GM18520 (cell line): ENCODE measurements around the gene SQSTM1.

Experiments
- ATAC-seq: cut with Tn5 transposase; IDR thresholded peaks from one replicate; pipeline ENCODE4 v1.9.1; 2021; ENCODE audit not compliant: unreplicated experiment

The SQSTM1 gene

DNA sequence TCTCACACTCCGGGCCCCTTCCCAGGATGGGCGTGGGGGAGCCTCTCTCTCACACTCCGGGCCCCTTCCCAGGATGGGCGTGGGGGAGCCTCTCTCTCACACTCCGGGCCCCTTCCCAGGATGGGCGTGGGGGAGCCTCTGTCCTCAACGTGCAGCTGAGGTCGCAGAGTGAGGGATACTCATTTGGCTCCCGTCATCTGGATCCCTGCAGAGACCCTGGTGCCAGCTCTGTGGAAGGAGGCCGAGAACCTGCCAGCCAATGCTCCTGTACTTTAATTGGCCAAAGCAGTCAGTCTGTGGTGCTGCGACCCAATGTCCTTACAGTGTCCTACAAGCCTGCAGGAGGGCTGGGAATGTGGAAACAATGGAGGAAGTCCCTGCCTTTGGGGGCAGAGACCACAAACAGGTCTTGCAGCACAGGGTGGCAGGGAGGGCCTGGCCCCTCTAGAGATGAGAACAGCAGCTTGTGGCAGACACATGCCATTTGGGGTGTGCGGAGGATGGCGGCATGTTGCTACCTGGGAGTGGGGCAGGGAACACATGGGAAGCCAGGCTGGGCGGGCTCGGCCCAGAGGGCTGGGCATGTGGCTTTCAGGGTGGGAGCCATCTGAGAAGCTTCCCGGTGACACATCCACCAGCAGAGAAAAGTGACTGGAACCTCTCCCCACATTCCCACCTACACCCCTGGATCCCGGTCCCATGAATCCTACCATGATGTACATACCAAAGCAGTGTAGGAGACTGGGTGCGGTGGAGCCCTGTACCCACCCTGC, 51.5 kb downstream of the SQSTM1 start:
- ATAC-seq: no peak

DNA sequence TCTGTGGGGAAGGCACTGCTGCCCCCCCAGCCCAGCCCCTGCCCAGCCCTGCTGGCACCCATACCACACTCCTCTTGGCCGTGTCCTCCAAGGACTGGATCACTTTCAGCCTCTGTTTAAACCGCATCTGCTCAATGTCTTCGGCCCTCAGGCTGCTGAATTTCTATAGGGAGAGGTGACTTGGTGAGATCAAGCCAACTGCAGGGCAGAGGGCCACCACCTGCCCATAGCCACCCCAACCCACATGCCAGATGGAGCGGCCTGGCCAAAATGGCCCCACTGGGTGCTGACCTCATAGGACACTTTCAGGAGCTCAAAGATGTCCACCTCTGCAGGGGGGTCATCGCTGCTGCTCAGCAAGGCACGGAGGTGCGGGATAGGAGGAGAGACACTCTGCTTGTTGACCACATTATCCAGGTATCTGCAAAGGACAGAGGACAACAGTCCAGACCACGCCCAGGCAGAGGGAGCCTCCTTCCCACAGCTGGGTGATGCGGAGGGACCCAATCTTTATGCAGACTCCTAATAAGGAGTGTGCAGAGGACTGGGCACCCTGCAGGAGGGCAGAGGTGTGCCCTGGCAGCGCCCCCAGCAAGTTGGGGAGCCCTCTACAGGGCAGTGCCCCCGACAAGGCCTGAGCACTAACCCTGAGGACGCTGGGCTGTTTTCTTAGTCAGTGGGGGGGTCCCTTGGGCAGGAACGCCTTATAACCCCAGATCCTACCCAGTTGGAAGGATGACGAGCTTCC, 52.3 kb downstream of the SQSTM1 start:
- ATAC-seq: no peak

DNA sequence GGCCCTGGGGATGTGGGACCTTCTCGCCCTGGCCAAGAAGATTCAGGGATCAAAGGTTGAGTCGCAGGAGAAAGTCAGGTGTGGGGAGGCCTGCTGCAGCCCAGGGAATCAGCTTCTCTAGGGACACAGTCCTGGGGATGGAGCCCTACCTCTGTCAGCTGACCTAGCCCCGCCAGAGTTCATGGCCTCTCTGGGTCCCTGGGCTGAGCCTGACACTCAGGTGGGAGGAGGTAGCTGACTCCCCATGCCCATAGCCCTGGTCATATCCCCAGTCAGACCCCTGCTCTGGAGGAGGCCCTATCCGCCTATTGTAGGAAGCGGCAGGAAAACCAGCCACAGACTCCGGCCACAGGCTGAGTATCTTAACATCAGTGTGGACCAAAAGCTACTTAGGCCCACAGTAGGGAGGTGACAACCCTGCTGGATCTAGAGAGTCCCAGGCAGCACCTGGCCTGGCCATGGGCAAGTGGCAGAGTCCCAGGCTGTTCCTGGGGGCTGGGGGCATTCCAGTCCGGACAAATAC, 52.9 kb downstream of the SQSTM1 start:
- ATAC-seq: no peak

DNA sequence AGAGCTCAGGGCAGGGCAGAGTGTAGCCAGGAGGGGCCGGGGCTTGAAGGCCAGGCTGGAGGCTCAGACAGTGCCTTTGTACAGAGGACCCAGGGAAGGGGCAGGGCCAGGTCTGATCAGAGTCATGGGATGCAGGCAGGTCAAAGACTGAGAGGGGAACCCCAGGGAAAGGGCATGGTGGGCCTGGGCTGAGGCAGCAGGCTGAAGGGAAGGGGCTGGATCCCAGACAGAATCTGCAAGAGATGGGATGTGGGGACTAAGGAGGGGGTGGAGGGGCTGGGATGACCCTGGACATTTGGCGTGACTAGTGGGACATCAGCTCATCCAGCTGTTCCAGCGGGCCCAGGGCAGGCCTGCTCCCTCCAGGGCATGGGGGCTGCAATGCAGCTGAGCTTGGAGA, 53.4 kb downstream of the SQSTM1 start:
- no peak for ATAC-seq

DNA sequence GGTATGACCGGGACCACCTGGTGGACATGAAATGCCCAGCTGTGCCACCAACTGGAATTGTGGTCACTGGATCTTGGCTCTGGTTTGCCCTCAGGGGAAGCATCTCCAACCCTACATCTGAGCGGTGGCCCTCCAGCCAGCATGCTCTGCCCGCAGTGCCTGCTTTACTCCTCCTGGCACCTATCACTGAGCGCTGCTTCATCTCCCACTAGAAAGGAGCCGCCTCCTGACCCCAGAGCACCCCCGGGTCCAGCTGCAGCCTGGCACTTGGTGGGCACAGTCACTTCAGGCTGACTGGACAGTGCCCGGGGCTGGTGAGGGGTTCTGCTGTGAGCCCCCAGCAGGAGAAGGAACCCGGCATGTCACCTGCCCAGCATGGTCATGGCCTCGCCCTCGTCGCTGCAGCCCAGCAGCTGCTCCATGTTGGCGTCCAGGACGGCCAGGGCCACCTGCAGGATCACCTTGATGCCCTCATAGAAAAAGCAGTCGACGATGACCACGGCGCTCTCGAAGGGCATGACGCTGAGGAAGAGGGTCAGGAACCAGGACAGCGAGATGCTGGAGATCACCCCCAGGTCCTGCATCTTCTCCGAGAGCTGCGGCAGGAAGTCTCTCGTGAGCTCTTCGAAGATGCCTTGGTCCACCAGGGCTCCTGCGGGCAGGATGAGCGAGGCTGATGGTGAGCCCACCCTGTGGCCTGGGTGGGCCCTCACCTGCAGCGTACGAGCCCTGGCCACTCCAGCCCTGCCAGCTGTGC, 54.0 kb downstream of the SQSTM1 start:
- ATAC-seq: no peak

DNA sequence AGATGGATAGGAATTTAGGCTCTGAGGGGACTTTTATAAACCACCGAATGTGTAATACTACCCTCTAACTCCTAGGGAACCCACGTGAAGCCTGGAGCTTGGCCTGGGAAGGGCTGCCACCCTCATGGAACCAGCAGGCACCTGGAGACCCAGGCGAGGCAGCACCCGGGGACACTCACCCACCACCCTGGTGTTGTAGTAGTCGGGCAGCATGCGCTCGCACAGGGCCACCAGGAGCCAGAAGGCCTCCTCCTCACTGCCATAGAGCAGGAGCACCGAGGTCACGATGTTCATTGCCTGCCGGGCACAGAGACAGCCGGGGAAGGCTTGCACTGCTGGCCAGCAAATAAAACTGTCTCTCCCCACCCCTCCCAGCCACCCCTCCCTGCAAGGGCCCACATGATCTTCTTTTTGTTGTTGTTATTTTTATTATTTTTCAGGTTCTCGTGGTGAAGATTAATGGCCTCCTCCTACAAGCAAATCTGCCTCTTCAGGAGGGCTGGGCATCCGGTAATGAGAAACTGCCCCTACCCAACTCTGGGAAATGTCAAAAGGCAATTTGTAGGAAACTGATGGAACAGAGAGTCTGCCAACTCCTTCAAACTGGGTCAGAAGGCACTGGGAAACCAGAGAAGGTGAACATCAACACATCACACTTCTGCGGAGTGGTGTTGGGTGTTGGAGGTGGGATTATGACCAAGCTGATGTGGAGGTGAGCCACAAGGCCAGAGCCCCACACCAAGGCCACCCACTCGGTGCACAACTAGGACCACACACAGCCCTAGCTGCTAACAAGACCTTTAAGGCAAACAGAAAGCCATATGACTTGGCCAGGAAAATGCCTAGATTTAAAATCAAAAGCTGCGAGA, 55.3 kb downstream of the SQSTM1 start:
- ATAC-seq: no peak

DNA sequence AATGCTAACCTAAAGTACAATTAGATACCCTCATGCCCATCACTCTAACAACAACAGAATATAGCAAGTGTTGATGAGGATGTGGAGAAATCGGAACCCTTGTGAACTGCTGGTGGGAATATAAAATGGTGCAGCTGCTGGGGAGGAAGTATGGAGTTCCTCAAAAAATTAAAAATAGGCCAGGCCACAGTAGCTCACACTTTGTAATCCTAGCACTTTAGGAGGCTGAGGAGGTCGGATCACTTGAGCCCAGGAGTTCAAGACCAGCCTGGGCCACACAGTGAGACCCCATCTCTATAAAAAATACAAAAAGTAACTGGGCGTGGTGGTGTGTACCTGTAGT, 55.9 kb downstream of the SQSTM1 start:
- ATAC-seq: no peak

DNA sequence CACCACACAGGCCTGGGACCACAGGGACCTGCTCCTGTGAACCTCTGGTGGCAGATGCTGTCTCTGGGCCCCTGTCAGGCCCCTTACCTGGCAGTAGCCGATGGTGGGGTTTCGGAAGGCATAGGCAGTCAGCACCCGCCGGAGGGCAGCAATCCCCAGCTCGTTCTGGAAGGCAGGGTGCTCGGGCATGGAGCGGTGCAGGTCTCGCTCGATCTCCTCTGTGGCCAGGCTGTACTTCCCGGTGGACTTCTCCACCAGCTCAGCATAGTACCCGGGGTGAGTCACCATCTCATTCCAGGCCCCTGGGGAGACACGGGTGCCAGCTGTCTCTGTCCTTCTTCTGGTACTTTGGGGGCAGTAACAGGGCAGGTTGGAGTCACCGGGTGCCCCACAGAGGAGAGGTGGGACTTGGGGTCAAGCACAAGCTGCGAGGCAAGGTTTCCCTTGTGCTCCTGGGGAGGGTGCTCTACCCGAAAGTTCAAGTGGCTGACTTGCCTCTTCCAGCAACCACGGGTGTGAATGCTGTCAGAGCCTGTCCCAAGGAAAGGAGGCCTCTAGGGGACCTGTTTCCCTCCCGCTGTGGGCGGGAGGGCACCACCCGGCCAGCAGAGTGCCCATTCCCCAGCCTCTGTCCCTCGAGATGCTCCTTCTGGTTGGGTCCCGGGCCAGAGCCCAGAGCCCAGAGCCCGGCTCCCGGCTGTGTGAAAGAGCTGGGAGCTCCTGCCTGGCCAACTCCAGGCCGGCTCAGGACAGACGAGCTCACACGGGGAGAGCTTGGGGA, 57.7 kb downstream of the SQSTM1 start:
- ATAC-seq: no peak

DNA sequence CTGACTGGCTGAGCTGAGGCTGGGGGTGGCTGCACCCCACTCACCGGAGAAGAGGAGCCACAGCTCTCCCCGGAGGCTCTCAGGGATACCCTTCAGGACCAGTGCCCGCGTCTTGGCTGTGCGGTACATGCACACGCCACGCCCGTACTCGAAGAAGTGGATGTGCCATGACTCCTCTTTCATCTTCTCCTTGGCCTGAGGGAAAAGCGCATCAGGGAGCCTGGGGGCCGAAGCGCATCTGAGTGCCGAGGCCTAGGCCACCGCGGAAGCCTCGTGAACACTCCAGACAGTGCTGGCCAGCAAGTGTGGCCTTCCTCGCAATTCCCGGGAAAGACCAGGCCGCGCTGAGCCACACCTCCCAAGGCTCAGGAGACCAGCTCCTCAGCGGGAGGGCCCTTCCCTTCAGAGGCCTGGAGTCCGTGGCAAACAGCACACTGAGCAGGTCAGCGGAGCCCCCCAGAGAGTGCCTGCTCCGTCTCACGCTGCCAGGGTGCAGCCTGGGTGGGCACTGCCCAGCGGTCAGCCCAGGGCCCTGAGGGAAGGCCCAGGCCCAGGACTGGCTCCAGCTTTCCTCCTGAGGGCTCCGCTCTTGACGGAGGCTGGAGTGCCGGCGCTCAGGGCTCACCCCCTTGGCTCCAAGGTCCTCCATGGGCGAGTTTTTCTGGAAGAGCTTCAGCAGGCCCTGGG, 58.4 kb downstream of the SQSTM1 start:
- no peak for ATAC-seq

DNA sequence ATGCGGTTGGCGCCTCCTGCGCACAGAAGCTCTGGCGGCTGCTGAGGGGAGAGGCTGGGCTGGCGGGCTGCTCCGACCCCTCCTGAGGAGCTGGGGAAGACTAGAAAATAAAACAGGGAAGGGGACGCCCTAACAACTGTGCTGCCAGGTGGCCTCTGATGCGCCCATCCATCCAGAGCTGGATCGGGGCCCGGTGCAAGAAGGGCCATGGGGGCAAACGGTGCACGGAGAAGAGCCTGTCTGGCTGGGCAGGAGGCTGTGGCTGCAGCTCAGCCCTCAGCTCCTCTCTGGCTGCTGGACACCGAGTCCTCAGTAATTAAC, 58.9 kb downstream of the SQSTM1 start:
- no peak for ATAC-seq

DNA sequence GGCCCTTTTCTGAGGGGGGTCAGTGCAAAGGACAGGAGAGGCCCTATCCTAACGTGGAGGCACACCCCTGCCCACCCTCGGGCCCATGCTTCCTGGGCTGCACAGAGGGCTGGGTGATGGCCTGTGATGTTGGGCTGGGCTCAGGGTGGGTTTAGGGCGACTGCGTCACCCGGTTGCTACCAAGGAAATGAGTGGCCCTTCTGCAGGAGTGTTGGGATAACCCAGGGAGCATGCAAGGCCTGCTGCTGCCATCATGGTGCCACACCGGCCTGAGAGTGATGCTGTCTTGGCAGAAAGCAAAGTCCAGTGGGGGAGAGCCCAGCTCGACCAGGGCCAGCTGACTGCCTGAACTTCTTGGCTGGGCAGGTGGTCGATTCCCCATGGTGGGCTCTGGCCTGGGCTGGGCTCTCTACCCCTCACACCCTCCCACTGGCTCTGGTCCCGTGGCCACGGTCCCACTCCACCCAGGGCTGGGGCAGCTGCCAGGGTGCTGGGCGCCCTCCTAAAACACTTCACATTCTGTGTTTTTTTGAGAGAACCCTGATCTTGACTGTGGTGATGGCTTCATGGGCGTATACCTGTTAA, 59.5 kb downstream of the SQSTM1 start:
- ATAC-seq: no peak

DNA sequence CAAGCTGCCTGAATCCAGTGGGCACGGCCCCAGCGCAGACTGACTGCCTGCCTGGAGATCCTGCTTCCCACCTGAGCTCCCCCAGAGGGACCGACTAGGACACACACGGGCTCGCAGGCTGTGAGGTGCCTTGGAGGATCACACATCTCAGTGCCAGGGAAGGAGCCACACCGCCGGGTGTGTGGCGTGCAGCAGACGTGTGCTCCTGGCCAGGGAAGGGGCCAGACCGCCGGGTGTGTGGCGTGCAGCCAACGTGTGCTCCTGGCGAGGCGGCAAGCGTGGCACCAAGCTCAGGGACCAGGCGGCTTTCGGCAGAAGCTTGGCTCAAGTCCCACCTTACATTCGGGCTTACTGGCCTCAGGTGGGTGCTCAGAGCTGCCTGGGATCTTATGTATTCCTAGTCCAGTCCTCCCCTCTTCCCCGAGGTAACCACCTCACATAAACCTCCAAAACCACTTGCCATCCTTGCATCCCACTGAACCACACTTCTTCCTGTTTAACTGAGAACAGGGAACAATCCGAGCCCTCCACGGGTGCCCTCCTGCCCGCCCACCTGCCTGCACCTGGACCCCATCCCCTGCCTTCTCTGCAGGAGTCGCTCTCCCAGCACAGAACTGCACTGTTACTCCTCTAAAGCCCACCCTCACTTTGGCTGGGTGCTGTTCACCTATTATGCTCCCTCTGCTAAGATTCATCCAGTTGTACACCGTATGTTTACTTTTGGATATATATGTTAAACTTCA, 60.3 kb downstream of the SQSTM1 start:
- ATAC-seq: no peak

DNA sequence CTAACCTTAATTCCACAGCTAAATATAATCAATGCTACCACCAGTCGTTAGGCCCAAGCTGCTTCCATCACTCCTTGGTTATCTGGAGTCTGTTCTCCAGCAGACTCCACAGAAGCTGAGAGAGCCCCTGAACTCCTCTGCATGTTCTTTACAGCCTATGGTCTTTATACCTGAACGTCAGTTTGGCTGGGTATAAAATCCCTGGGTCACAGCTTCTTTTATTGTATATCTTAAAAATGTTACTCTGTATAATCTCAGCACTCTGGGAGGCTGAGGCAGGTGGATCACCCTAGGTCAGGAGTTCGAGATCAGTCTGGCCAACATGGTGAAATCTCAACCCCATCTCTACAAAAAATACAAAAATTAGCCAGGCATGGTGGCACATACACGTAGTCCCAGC, 61.6 kb downstream of the SQSTM1 start:
- no peak for ATAC-seq

DNA sequence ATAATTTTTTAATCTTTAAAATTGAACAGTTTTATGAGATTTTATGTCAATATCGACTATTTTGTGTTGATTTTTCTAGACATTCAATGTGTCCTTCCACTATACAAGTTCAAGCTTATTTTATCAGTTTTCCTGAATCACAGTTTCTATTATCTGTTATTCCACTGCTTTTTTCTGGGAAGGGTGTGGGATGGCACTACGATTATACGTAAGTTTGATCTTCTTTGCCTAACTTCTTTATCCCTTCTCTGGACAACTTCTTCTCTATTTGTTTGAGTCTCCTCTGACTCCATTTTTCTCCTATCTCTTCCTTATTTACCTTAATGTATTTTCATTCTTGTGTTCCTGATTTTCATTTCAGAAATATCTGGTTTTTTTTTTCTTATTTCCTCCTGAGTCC, 62.5 kb downstream of the SQSTM1 start:
- ATAC-seq: no peak

DNA sequence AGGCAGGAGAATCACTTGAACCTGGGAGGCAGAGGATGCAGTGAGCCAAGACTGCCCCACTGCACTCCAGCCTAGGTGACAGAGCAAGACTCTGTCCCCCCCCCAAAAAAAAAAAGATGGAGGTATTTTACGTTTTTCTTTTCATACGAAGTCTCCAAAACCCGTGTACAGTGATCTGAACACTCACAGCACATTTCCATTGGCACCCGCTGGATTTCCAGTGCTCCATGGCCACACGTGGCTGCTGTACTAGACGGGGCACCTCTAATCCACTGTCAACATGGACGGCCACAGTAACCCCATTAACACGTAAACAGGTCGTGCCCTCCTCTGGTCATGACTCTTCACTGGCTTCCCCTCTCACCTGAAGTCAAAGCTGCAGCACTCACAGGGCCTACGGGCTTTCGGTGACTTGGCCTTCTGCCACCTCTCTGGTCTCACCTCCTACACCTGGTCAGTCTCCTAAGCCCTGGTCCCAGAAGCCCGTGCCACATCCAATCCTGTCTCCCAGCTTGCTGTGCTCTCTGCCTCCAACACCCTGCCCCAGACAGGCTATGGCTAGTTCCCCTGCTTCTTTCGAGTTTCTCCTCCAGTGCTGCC, 64.9 kb downstream of the SQSTM1 start:
- no peak for ATAC-seq

DNA sequence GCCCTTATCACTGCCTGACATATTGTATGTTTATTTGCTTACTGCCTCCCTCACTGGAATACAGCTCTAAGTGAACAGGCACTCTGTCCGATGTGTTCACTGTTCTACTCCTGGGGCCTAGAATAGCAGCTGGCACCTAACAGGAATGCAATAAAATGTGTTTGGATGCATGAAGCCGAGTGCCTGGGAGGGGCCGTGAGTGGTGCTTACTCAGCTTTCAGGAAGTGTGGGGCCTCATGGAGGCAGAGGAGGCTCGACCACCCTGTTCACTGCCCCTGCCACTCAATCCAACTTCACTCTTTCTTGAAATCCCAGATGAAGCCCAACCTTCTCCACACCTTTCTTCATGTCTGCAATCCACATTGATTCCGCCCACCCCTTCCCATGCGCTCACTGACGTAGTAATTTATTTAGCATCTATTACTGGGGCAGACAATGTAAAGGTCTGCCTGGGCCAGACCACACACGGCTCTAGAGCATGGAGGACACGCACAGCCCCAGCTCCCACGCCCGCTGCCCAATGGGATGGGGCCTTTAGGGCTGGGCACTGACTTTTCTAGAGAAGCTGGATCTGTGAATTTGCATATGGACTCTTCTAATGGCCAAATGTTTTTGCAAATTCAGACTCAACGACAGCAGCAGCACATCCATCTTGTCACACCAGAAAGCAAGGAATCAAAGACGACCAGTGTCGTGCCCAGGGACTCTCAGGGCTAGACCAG, 65.6 kb downstream of the SQSTM1 start:
- ATAC-seq: no peak

DNA sequence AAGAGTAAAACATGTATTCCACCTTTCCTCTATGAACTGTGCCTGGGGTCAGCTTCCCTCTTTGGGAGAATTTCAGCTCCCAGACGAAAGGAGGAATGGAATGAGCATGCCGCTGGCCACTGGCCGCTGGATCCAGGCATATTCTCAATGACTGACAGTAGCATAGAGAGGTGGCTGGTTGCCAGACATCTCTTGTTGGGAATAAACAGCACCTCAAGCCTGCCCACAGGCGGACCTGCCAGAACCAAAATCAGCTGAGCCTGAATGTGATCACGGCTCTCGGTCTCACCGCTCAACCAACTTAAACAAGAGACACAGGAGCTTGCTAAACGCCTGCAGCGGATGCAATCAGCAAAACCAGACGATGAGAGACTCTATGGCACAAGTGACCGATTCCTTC, 66.4 kb downstream of the SQSTM1 start:
- no peak for ATAC-seq
